NT2/D1 (cell line): ENCODE data around the gene RMDN2.

ENCODE experiments used
- DNase-seq: peaks from one replicate; pipeline ENCODE4 v3.0.0-alpha.2; 2011; ENCODE audit warnings: low read depth, low spot score
- H3K27me3 ChIP-seq: 2 replicates; pipeline ENCODE4 v1.6.0; 2011; ENCODE audit warnings: mild to moderate bottlenecking; ENCODE audit not compliant: insufficient read length, insufficient read depth
- H3K36me3 ChIP-seq: 2 replicates; pipeline ENCODE4 v1.6.1; 2011; ENCODE audit warnings: mild to moderate bottlenecking, low read length, mixed read lengths; ENCODE audit not compliant: insufficient read depth, insufficient read length
- H3K4me1 ChIP-seq: 2 replicates; pipeline ENCODE4 v1.5.1; 2011; ENCODE audit not compliant: insufficient read depth, insufficient read length
- H3K4me3 ChIP-seq: 2 replicates; pipeline ENCODE4 v1.5.1; 2011; ENCODE audit warnings: low read depth; ENCODE audit not compliant: insufficient read length
- H3K9ac ChIP-seq: 2 replicates; pipeline ENCODE4 v1.6.0; 2011; ENCODE audit warnings: low read depth; ENCODE audit not compliant: insufficient read length
- H3K9me3 ChIP-seq: 2 replicates; pipeline ENCODE4 v1.5.1; 2011; ENCODE audit warnings: mild to moderate bottlenecking, low read length; ENCODE audit not compliant: insufficient read depth
- SUZ12 ChIP-seq: IDR thresholded peaks from 2 replicates; pipeline ENCODE4 v1.6.1; 2011; ENCODE audit not compliant: insufficient read length, insufficient read depth; ENCODE audit errors: extremely low read depth
- YY1 ChIP-seq: IDR thresholded peaks from 2 replicates; pipeline ENCODE4 v1.6.1; 2011; ENCODE audit not compliant: insufficient read length, insufficient read depth
- ZNF274 ChIP-seq: IDR thresholded peaks from 2 replicates; pipeline ENCODE4 v1.6.1; 2011; ENCODE audit warnings: mild to moderate bottlenecking, low read depth, low read length

Gene RMDN2

GRCh38 chr2:37898448-37898847, 26.6 kb upstream of the RMDN2 start:
- Histone ChIP-seq H3K27me3 (no peaks in the 10 kb centered on the region), H3K36me3 (no peaks in the 10 kb centered on the region), H3K4me1 (no peaks in the 10 kb centered on the region), H3K9me3 (peaks cover 4% of the 10 kb centered on the region; the same call in 1 of the 2 replicates), H3K9ac (no peak overlapping the region), H3K4me3 (no peak overlapping the region)
- DNase-seq: no peak
- TF ChIP-seq SUZ12 (no peak), ZNF274 (no peak), YY1 (no peak)

DNA sequence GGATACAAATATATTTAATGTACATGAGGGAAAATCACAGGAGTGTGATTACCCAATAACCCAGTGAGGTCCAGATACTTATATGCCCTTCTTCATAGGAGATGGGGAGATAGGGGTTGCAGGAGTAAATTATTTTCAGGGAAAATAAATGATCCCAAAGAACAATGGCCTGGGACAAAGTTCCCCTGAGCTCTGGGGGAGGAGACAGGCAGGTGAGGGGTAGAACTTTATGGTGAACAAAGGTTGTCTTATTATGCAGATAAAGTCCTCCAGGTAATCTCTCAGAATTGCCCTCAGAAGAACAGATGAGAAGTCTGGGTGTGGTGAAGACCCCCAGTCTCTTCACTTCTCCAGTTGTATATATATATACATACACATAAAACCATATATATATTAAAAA, 22.1 kb upstream of the RMDN2 start:
- Histone ChIP-seq H3K36me3 (no peaks in the 10 kb centered on the region), H3K27me3 (no peaks in the 10 kb centered on the region), H3K4me3 (no peak overlapping the region), H3K9ac (no peak overlapping the region), H3K4me1 (no peaks in the 10 kb centered on the region), H3K9me3 (peaks cover 4% of the 10 kb centered on the region; the same call in 1 of the 2 replicates)
- no peak for DNase-seq
- TF ChIP-seq SUZ12: no peak
- TF ChIP-seq YY1: no peak
- no peak for TF ChIP-seq ZNF274

DNA sequence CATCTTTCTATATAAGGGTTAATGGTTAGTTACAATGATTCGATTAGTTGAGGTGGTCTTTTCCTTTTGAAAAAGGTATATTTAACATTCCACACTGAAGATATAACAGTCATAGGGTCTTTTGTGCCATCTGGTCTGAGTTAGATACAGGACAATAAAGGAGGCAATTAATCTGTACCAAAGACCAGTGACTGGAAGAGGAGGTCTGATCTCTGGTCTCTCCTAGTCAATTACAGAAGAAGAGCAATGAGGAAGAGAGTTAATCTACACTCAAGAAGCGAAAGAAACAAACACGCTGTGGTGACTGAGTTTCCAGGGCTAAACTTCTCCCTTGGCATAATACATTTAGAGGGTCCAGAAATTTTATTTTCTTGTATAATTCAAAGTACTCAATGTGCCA, 20.7 kb upstream of the RMDN2 start:
- no peak for DNase-seq
- Histone ChIP-seq H3K9ac (no peak overlapping the region), H3K9me3 (peaks cover 4% of the 10 kb centered on the region; the same call in 1 of the 2 replicates), H3K4me3 (no peak overlapping the region), H3K4me1 (no peaks in the 10 kb centered on the region), H3K27me3 (no peaks in the 10 kb centered on the region), H3K36me3 (no peaks in the 10 kb centered on the region)
- TF ChIP-seq YY1: no peak
- no peak for TF ChIP-seq ZNF274
- TF ChIP-seq SUZ12: no peak

DNA sequence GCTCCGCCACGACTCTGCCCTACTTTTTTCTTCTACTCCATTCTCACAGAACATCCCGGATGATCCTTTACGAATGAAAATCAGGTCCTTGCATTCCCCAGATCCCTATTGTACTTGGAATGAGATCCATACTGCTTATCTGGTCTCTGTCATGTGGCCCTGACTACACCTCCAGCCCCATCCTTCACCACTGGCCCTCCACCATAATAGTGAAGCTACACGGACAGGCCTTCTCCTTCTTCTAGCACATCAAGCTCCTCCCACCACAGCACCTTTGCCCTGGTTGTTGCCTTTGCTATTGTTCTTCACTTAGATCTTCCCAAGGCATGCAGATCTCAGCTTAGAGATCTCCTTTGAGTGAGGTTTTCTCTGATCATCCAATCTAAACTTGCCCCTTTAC, 20.1 kb upstream of the RMDN2 start:
- H3K36me3 ChIP-seq: no peaks in the 10 kb centered on the region
- TF ChIP-seq ZNF274 (no peak), YY1 (no peak), SUZ12 (no peak)
- DNase-seq: no peak
- H3K27me3 ChIP-seq: no peaks in the 10 kb centered on the region
- H3K4me1 ChIP-seq: no peaks in the 10 kb centered on the region
- no peak overlapping the region for H3K9ac ChIP-seq
- no peak overlapping the region for H3K4me3 ChIP-seq
- H3K9me3 ChIP-seq: peaks cover 4% of the 10 kb centered on the region; the same call in 1 of the 2 replicates

DNA sequence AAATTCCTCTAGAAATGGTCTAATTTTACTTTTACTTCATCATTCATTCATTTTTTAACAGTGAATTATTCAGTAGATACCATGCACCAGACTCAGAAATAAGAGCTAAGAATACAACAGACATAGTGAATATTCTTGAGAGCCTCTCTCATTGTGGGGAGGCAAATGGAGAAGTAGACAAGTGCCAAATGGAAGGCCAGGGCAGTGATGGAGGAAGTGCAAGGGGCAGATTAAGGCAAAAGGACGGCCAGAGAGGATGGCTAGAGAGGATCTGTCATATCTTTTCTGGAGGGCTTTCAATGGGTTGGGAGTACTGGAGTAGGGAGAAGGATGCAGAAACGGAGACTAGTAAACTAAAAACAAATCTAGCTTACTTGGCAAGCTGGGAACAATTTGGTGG, 19.0 kb upstream of the RMDN2 start:
- Histone ChIP-seq H3K9me3 (no peaks in the 10 kb centered on the region), H3K4me1 (no peaks in the 10 kb centered on the region), H3K4me3 (no peak overlapping the region), H3K27me3 (no peaks in the 10 kb centered on the region), H3K36me3 (no peaks in the 10 kb centered on the region), H3K9ac (no peak overlapping the region)
- TF ChIP-seq ZNF274: no peak
- no peak for TF ChIP-seq SUZ12
- TF ChIP-seq YY1: no peak
- no peak for DNase-seq

GRCh38 chr2:37907501-37908225, 17.4 kb upstream of the RMDN2 start:
- TF ChIP-seq YY1: no peak
- no peak for TF ChIP-seq SUZ12
- no peak for TF ChIP-seq ZNF274

DNA sequence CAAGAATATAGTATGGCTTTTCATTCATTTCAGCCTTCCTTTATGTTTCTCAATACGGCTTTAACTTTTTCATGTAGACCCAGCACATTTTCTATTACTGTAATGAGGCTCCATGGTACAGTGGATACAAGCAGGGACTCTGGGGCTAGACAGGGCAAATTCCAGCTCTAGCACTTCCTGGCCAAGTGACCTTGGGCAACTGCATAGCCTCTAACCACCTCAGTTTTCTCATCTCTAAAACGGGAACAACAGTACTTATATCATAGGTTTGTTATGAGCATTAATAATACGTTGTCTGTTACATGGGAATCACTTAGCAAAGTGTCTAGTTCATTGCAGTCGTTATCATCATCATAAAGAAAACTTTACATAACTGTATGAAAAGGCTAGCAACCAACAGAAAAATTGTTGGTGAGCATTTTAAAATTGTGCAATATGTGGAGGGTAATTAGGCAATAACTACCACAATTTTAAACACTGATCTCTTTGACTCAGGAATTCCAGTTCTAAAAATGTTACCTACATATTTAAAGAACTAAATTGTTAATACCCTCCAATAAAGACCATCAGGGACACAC, 13.7 kb upstream of the RMDN2 start:
- no peak overlapping the region for H3K4me3 ChIP-seq
- no peak for TF ChIP-seq YY1
- TF ChIP-seq SUZ12: no peak
- TF ChIP-seq ZNF274: no peak
- no peak overlapping the region for H3K9ac ChIP-seq
- no peaks in the 10 kb centered on the region for H3K4me1 ChIP-seq
- no peaks in the 10 kb centered on the region for H3K9me3 ChIP-seq
- no peaks in the 10 kb centered on the region for H3K36me3 ChIP-seq
- H3K27me3 ChIP-seq: no peaks in the 10 kb centered on the region
- no peak for DNase-seq

More at GRCh38 chr2:37907501-37908225, 17.4 kb upstream of the RMDN2 start:
- no peaks in the 10 kb centered on the region for H3K36me3 ChIP-seq
- no peak for DNase-seq
- H3K4me1 ChIP-seq: no peaks in the 10 kb centered on the region
- H3K4me3 ChIP-seq: no peak overlapping the region
- H3K27me3 ChIP-seq: no peaks in the 10 kb centered on the region
- H3K9ac ChIP-seq: no peak overlapping the region
- no peaks in the 10 kb centered on the region for H3K9me3 ChIP-seq
